ENCODE measurements around the gene KIF26B.

DNA sequence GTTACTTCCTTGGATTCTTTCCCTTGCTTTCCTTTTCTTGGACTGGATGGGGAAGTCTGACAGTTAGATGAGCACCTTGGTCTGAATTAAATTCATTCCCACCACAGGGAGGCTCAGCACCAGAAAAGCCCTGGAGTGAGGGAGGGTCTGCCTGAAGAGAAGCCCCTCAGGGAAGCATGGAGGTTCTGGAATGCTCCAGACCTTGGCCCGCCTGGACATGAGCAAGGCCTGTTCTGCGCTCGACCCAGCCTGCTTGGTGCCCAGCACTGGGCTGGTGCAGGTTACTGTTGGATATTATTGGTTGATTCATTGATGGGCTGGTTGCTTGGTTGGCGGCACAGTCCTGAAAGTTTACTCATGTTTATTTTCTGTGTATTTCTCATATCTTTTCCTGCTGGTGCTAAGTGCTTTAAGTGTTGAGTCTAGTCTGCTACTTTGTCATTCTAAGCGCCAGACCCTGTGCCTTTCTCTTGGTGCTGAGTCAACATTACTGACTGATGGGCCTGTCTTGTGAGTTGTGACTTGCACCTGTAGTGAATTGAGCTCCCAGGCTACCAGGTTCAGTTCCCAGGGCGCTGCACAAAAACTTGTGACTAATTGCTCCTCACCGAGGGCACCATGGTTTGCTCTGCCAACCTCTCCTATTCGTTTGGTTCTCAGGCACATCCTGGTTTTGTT lies 538.5 kb downstream of the KIF26B start:
- no peak for TF ChIP-seq EZH2 (IDR thresholded peaks at IDR 0.05; ENCODE audit: borderline replicate concordance, low read length)
- TF ChIP-seq, protein P1, sequence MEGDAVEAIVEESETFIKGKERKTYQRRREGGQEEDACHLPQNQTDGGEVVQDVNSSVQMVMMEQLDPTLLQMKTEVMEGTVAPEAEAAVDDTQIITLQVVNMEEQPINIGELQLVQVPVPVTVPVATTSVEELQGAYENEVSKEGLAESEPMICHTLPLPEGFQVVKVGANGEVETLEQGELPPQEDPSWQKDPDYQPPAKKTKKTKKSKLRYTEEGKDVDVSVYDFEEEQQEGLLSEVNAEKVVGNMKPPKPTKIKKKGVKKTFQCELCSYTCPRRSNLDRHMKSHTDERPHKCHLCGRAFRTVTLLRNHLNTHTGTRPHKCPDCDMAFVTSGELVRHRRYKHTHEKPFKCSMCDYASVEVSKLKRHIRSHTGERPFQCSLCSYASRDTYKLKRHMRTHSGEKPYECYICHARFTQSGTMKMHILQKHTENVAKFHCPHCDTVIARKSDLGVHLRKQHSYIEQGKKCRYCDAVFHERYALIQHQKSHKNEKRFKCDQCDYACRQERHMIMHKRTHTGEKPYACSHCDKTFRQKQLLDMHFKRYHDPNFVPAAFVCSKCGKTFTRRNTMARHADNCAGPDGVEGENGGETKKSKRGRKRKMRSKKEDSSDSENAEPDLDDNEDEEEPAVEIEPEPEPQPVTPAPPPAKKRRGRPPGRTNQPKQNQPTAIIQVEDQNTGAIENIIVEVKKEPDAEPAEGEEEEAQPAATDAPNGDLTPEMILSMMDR (IDR thresholded peaks at IDR 0.05; ENCODE audit: low read length), result no peak
